HFFc6 (cell line): ENCODE results near the gene MAFB. TPM values are rescaled to one million over a fixed set of nuclear protein-coding genes. Genes with fewer than 3 reads are reported as not detected.

Experiments
- DNase-seq: peaks from one replicate; pipeline ENCODE4 v3.0.0-alpha.2; 2018
- H3K27ac Mint-ChIP-seq: 2 replicates; pipeline ENCODE4 v1.8.0; 2020; ENCODE audit warnings: mild to moderate bottlenecking, mixed read lengths
- H3K27me3 Mint-ChIP-seq: 2 replicates; pipeline ENCODE4 v1.8.0; 2021; ENCODE audit warnings: mild to moderate bottlenecking, moderate library complexity, mixed read lengths; ENCODE audit not compliant: insufficient read depth
- H3K36me3 Mint-ChIP-seq: 2 replicates; pipeline ENCODE4 v1.8.0; 2021; ENCODE audit warnings: low read depth, mixed read lengths
- H3K4me1 Mint-ChIP-seq: 2 replicates; pipeline ENCODE4 v1.8.0; 2020; ENCODE audit warnings: low read depth, mixed read lengths
- H3K4me3 Mint-ChIP-seq: 2 replicates; pipeline ENCODE4 v1.8.0; 2020; ENCODE audit warnings: mild to moderate bottlenecking, moderate library complexity, mixed read lengths
- H3K9me3 Mint-ChIP-seq: 2 replicates; pipeline ENCODE4 v1.8.0; 2020; ENCODE audit warnings: mild to moderate bottlenecking, mixed read lengths
- CTCF ChIP-seq: fragments of 200-600 bp; sonication (generic); IDR thresholded peaks from 2 replicates; pipeline ENCODE4 v1.5.0; 2021; ENCODE audit warnings: antibody characterized with exemption, mild to moderate bottlenecking
- total RNA-seq, 6 experiments: library from RNA; stranded (reverse); fragmentation: NEBNext Ultra II Directional; extraction: Animal tissue kit (Norgen Biotek cat#: 25700); gene quantifications; 2 replicates in 1 of 6; 3 replicates in 5 of 6; pipeline ENCODE4 v1.2.3, GENCODE V29; 2021

The MAFB gene
- total RNA-seq, 6 experiments from 2014 or later: 0.05 TPM; not detected in 5

GRCh38 chr20:40663304-40663790 lies 25.7 kb downstream of the MAFB start:
- no peaks in the 10 kb centered on the region for H3K4me1 Mint-ChIP-seq

GRCh38 chr20:40659567-40659966 lies 29.5 kb downstream of the MAFB start:
- H3K27ac Mint-ChIP-seq: no peak overlapping the region
- no peaks in the 10 kb centered on the region for H3K36me3 Mint-ChIP-seq
- H3K4me3 Mint-ChIP-seq: no peak overlapping the region
- no peaks in the 10 kb centered on the region; the same call in 1 of the 2 replicates for H3K9me3 Mint-ChIP-seq
- TF ChIP-seq CTCF: no peak
- H3K27me3 Mint-ChIP-seq: peaks cover 6% of the 10 kb centered on the region
- H3K4me1 Mint-ChIP-seq: no peaks in the 10 kb centered on the region
- DNase-seq: no peak

More at GRCh38 chr20:40663304-40663790, 25.7 kb downstream of the MAFB start:
- DNase-seq: no peak
- peaks cover 5% of the 10 kb centered on the region for H3K27me3 Mint-ChIP-seq
- H3K4me3 Mint-ChIP-seq: no peak overlapping the region
- H3K36me3 Mint-ChIP-seq: no peaks in the 10 kb centered on the region
- H3K27ac Mint-ChIP-seq: no peak overlapping the region
- no peak for TF ChIP-seq CTCF
- H3K9me3 Mint-ChIP-seq: no peaks in the 10 kb centered on the region; the same call in 1 of the 2 replicates

- Mint-ChIP-seq H3K4me3 (no peak overlapping the region), H3K27me3 (peaks cover 4% of the 10 kb centered on the region), H3K4me1 (no peaks in the 10 kb centered on the region), H3K27ac (no peak overlapping the region), H3K36me3 (no peaks in the 10 kb centered on the region), H3K9me3 (no peaks in the 10 kb centered on the region; the same call in 1 of the 2 replicates)
- no peak for DNase-seq
- no peak for TF ChIP-seq CTCF
Observed at GRCh38 chr20:40658509-40658908, 30.5 kb downstream of the MAFB start.

DNA sequence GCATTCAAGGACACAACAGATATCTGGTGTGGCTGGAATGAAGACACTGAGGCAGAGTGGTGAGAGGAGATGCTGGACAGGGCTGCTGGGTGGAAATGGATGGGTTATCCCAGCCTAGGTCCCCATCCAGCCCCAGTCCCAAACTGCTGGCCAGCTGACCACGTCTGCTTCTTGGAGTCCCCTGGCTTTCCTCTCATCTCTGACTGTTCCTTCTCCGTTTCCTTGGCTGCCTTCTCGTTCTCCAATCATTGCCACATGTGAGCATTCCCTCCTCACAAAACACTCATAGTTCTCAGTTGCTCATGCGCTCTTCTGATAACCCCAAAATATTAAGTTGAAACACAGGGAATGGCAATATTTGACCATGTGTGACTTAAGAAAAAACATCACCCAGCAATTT lies 31.5 kb downstream of the MAFB start:
- H3K27ac Mint-ChIP-seq: no peak overlapping the region
- no peaks in the 10 kb centered on the region for H3K4me1 Mint-ChIP-seq
- no peaks in the 10 kb centered on the region; the same call in 1 of the 2 replicates for H3K9me3 Mint-ChIP-seq
- peaks cover 1% of the 10 kb centered on the region for H3K27me3 Mint-ChIP-seq
- no peak for TF ChIP-seq CTCF
- no peak overlapping the region for H3K4me3 Mint-ChIP-seq
- H3K36me3 Mint-ChIP-seq: no peaks in the 10 kb centered on the region
- no peak for DNase-seq

GRCh38 chr20:40655451-40655850 lies 33.6 kb downstream of the MAFB start:
- no peak for DNase-seq
- H3K27ac Mint-ChIP-seq: no peak overlapping the region
- no peaks in the 10 kb centered on the region for H3K4me1 Mint-ChIP-seq
- H3K4me3 Mint-ChIP-seq: no peak overlapping the region
- no peaks in the 10 kb centered on the region for H3K36me3 Mint-ChIP-seq
- no peak for TF ChIP-seq CTCF
- H3K27me3 Mint-ChIP-seq: peaks cover 1% of the 10 kb centered on the region
- H3K9me3 Mint-ChIP-seq: no peaks in the 10 kb centered on the region; the same call in 1 of the 2 replicates

DNA sequence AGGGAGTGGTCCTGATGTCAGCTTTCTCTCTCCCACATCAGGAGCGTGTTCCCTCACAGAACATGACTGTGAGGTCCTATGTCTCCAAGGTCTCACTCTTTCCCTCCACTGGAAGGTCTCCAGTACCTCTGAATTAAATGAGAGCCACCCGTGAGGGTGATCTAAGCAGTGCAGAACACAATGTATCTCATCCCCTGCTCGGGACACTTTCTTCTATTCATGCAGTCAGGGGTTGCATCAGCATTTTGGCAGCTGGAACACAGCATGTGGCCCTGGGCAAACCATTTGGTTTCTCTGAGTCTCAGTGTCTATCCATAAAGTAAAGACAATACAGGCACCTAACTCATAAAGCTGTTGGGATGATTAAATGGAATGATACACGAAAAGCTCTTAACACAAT lies 34.2 kb downstream of the MAFB start:
- Mint-ChIP-seq H3K36me3 (no peaks in the 10 kb centered on the region), H3K4me3 (no peak overlapping the region), H3K27me3 (peaks cover 1% of the 10 kb centered on the region), H3K9me3 (no peaks in the 10 kb centered on the region; the same call in 1 of the 2 replicates), H3K4me1 (no peaks in the 10 kb centered on the region), H3K27ac (no peak overlapping the region)
- DNase-seq: no peak
- no peak for TF ChIP-seq CTCF
